Activated CD4-positive, alpha-beta T cell treated with anti-CD3 and anti-CD28 coated beads, Interleukin-10, Interleukin-2, amounts not matched to agents 100 ng/mL and 50 ng/mL, durations not matched to agents 16 hours and 8 hours (primary cell): ENCODE results near the gene AIFM2.
"Not testable (repeated sequence)": the region's sequence is repeated elsewhere in the genome, so short reads cannot be mapped to it uniquely, and the experiment has no call there.

ENCODE experiments used
- DNase-seq: peaks from one replicate; pipeline ENCODE4 v3.0.0-alpha.2; 2020

AIFM2 gene

DNA sequence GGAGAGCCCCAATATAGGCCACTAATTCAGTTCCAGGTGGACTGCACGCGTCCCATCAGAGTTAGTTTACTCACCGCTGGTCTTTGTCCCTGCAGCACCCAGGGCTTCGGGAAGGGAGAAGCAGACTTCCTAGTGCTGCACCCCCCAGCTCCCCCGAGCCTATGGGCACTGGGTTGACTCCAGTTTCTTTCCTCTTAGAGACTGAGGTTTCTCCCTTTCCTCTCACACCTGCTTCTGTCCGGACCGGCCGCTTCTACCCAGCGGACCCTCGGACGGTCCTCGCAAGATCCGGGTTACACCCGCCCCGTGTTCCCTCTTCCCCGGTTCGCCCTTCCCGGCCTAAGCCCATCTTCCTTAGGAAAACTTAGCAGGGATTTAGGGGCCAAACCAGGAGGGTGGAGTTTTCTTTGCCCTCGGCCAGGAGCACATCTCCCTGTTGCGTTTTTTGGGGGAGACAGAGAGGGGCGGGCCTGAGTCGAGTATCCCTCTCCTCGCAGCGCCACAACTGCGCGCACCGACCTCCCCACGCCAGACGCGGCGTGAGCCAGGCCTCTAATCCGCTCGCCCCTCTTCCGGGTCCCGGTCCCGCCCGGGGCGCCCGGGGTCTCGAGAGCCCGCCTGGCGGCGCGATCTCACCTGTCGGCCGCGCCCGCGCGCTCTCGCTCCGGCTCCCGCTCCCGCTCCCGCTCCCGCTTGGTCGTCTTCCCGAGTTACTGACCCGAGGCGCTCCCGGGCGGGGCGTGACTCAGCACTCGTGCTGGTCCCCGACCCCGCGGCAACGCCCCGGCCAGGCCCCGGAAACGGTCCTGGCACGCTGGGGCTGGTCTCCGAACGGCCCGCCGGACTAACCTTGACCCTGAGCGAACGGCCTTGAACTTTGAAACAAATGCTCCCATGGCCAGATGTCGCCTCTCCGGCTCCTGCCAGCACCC, at the start of gene AIFM2:
TSS of gene AIFM2 (minus strand) at position 728 of the 932 bp plus-strand sequence. CDS start 8,741 bp downstream, outside the sequence.
- peak; percentile 57 for DNase-seq

DNA sequence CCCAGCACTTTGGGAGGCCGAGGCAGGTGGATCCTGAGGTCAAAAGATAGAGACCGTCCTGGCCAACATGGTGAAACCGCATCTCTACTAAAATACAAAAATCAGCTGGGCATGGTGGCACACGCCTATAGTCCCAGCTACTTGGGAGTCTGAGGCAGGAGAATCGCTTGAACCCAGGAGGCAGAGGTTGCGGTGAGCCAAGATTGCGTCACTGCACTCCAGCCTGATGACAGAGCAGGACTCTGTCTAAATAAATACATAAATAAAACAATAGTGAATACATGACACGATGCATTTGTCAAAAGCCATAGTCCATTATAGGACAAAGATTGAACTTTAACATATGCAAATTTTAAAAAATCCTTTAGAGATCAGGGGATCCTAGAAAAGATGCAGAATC, 46.6 kb upstream of the AIFM2 start:
- not testable (repeated sequence) for DNase-seq

GRCh38 chr10:70178139-70178725, 45.6 kb upstream of the AIFM2 start:
- DNase-seq: no peak

- no peak for DNase-seq
Observed at GRCh38 chr10:70176441-70176840, 43.8 kb upstream of the AIFM2 start.

GRCh38 chr10:70175516-70175915, 42.9 kb upstream of the AIFM2 start:
- DNase-seq: no peak

GRCh38 chr10:70174058-70174741, 41.6 kb upstream of the AIFM2 start:
- peak; percentile 55 for DNase-seq

DNA sequence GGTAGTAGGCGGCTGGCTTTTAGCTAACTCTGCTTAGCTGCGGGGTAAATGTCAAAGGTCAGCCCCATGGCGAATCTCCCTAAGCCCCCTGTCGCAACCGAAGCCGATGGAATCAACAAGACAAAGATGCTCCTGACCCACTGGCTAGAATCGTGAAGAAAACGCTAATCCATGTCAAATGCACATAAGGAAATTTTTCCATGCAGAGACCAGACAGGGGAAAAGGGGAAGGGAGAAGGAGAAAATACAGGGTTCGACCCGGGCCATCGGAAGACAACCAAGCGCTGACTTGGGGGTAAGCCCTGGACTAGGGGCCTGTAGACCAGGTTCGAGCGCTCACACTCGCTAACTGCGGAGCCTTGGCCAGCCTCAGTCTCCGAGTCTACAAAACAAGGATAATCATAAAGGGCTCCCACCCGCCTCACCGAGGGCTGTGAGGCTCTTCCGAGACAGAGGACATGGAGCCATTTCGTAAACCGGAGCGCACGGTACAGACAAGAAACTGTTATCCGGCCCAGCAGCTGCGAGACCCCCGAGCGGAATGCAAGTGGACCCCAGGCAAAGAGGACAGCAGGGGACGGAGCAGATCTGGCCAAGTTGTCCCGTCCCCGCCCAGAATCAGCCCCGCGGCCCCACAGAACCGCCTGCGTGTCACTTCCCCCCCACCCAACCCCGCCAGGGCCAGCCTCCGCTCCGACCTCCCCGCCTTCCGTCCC, 37.2 kb upstream of the AIFM2 start:
- DNase-seq: no peak

- DNase-seq: peak; percentile 22
Observed at GRCh38 chr10:70169011-70169410, 36.4 kb upstream of the AIFM2 start.

- DNase-seq: no peak
Observed at GRCh38 chr10:70167246-70167645, 34.6 kb upstream of the AIFM2 start.

DNA sequence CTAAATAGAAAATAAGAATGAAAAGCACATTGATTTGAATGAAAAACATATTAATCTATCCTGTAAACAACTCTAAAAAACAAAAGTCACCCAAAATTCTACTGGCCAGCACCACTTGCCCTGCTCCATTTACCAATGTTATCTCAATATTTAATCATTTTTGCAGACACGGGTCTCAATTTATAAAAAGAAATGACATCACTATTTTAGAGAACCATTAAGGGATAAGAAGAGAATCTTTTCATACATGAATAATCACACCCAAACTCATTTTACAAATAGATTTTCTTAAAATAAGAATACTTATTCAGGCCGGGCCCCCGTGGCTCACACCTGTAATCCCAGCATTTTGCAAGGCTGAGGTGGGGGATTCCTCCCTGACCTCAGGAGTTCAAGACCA, 33.8 kb upstream of the AIFM2 start:
- no peak for DNase-seq

DNA sequence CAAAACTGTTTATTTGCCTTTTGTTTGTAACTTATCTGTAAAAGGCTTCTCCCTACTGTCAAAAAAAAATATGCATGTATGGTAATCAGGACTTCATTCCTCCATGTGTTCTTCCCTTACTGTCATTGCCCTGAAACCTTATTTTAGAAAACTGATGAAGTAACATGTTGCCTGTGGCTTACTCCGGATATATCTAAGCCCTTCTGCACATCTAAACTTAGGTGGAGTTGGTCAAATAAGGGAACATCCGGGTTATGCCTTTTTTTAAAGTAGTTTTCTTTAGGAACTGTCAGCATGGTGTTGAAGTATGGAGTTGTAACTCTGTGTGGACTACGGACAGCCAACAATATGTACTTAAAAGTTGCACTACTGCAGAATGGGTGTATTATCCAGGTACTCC, 31.5 kb upstream of the AIFM2 start:
- peak; percentile 25 for DNase-seq

DNA sequence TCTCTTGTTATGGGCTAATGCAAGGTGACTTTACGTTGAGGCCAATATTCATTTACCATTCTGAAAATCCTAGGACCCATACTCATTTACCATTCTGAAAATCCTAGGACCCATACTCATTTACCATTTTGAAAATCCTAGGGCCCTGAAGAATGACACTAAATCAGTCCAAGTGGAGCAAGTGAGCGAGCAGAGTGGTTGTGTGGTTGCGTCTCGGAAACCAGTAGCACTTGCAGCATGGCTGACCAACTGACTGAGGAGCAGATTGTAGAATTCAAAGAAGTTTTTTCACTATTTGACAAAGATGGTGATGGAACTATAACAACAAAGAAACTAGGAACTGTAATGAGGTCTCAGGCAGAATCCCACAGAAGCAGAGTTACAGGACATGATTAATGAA, 30.8 kb upstream of the AIFM2 start:
- no peak for DNase-seq

- peak; percentile 91 for DNase-seq
Observed at GRCh38 chr10:70162892-70163201, 30.2 kb upstream of the AIFM2 start.

- DNase-seq: no peak
Observed at GRCh38 chr10:70162151-70162891, 29.7 kb upstream of the AIFM2 start.

- no peak for DNase-seq
Observed at GRCh38 chr10:70160798-70161197, 28.2 kb upstream of the AIFM2 start.

DNA sequence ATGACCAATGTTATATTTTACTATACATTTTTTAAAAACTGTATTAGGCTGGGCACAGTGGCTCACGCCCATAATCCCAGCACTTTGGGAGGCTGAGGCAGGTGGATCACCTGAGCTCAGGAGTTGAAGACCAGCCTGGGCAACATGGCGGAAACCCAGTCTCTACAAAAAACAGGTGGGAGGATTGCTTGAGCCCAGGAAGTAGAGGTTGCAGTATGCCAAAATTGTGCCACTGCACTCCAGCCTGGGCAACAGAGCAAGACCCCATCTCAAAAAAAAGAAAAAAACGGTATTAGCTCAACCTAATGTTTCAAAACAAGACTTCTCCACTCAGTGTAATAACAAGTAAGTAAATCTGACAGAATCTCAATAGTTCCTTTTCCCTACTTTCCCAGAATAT, 26.7 kb upstream of the AIFM2 start:
- not testable (repeated sequence) for DNase-seq

GRCh38 chr10:70158113-70158512, 25.5 kb upstream of the AIFM2 start:
- DNase-seq: no peak

DNA sequence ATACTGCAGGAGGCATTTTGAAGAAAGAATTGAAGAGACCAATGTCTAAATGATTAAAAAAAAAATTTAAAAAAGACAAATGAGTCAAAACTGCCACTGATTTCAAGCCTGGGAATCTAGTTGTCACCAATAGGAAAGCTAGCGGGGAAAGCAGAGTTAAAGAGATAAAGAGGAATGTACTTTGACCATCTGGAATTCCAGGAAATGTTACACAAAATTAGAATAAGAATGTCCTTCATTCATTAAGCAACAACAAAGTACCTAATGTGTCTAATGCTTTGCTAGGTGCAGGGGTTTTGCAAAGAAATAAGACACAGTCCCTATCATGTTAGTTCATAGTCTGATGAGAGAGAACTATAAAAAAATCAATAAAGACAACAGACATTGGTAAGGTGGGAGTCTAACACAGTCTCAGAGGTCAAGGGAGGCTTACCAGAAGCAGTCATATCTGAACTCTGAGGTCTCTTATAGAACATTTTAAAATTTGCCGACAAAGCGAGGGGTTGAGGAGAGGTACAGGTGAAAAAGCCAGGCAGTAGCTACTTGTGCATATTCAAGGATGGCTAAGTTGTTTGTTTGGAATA, 22.7 kb upstream of the AIFM2 start:
- no peak for DNase-seq

DNA sequence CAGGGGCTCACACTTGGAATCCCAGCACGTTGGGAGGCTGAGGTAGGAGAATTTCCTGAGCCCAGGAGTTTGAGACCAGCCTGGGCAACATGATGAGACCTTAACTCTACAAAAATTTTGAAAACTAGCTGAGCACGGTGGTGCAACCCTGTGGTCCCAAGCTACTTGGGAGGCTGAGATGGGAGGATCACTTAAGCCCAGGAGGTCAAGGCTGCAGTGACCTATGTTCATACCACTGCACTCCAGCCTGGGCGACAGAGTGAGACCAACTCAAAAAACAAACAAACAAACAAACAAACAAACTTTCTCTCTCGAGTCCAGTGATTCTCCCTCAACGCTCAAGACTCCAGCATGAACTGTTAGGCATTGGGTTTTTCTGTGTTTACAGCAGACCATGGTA, 15.9 kb upstream of the AIFM2 start:
- no peak for DNase-seq

DNA sequence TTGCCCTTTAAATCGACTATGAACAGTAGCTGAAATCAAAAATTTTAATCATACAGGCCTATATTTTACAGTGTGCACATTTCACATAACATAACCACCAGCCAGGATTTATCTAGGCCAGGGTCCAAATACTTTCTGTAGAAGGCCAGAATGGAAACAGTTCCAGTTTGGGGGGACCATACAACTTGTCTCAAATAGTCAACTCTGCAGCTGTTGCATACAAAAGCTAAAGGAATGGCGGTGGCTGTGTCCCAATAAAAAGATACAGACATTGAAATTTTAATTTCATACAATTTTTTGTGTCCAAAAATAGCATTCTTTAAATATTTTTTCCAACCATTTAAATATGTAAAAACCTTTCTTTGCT, 14.6 kb upstream of the AIFM2 start:
- DNase-seq: no peak

GRCh38 chr10:70146489-70147258, 14.0 kb upstream of the AIFM2 start, which contains the start of gene TYSND1:
TSS of gene TYSND1 (minus strand) at chr10:70146700. CDS start at chr10:70146586, 114 bp downstream.
- DNase-seq: peak; percentile 98
